GM12878 (cell line): Measurements from ENCODE around the gene ZNF248. TPM values are rescaled to one million over a fixed set of nuclear protein-coding genes. Genes with fewer than 3 reads are reported as not detected.

Experiments
- ATAC-seq: fragments of 200-7000 bp; cut with Tn5 transposase; 3 replicates; pipeline ENCODE4 v1.9.1; 2020; ENCODE audit warnings: mild to moderate bottlenecking, moderate library complexity
- BruUV-seq: library from RNA; stranded (reverse); fragments of 400-500 nt; replicated peaks from 2 replicates; lab custom pipeline; 2021; lab: Mats Ljungman, UMichigan
- CTCF ChIA-PET: fragments of 300-600 bp; sonication (Branson Sonifier 250); formaldehyde crosslinking; extraction: SDS; loops from one replicate; lab custom pipeline; 2021; ENCODE audit warnings: inconsistent platforms; lab: Yijun Ruan, JAX
- POLR2A ChIA-PET: fragments of 350-600 bp; formaldehyde crosslinking; extraction: SDS; loops from one replicate; lab custom pipeline; 2021; ENCODE audit warnings: inconsistent platforms; lab: Charles Lee
- RAD21 ChIA-PET: fragments of 300-600 bp; sonication (Branson Sonifier 250); formaldehyde crosslinking; loops from one replicate; lab custom pipeline; 2023; ENCODE audit warnings: antibody characterized with exemption; ENCODE audit not compliant: unreplicated experiment; lab: Charles Lee
- SMC1A ChIA-PET: fragments of 300-600 bp; sonication (Branson Sonifier 250); formaldehyde crosslinking; loops from one replicate; lab custom pipeline; 2023; ENCODE audit not compliant: unreplicated experiment, uncharacterized antibody; lab: Charles Lee
- DNase-seq: peaks from one replicate; pipeline ENCODE4 v3.0.0-alpha.2; 2011; ENCODE audit warnings: low read depth, low spot score
- FAIRE-seq: peaks from 3 replicates; lab custom pipeline; 2011; peaks lifted over from hg19 to GRCh38; lab: Jason Lieb, UNC
- H2AFZ ChIP-seq: 2 replicates; pipeline ENCODE4 v1.6.0; 2011; ENCODE audit warnings: low read depth, low read length, control low read depth; ENCODE audit not compliant: control insufficient read depth
- H3K27ac ChIP-seq: 2 replicates; pipeline ENCODE4 v1.5.1; 2011; ENCODE audit warnings: control low read depth; ENCODE audit not compliant: control insufficient read depth, insufficient read depth
- H3K27me3 ChIP-seq, 2 experiments: replicated peaks in 1 of 2; 2 replicates each; pipeline versions ENCODE4 v1.6.0 to v1.6.1; 2011; ENCODE audit warnings: low read length in 1 of 2; ENCODE audit not compliant: control insufficient read depth in 2 of 2, insufficient read depth in 2 of 2
- H3K36me3 ChIP-seq, 2 experiments: 2 replicates each; pipeline ENCODE4 v1.5.1; 2011; ENCODE audit warnings: low read length in 1 of 2; ENCODE audit not compliant: control insufficient read depth in 2 of 2, insufficient read depth in 2 of 2
- H3K4me1 ChIP-seq: 2 replicates; pipeline ENCODE4 v1.6.1; 2011; ENCODE audit warnings: mild to moderate bottlenecking, low read length, moderate library complexity, mixed read lengths; ENCODE audit not compliant: control insufficient read depth, insufficient read depth
- H3K4me2 ChIP-seq: 2 replicates; pipeline ENCODE4 v1.6.0; 2011; ENCODE audit warnings: control low read depth; ENCODE audit not compliant: control insufficient read depth, insufficient read depth
- H3K4me3 ChIP-seq: fragments of 200-600 bp; sonication (generic); 2 replicates; pipeline ENCODE4 v1.5.1; 2016
- H3K79me2 ChIP-seq: 2 replicates; pipeline ENCODE4 v1.6.0; 2011; ENCODE audit warnings: low read length; ENCODE audit not compliant: control insufficient read depth, insufficient read depth
- H3K9ac ChIP-seq: 2 replicates; pipeline ENCODE4 v1.8.0; 2011; ENCODE audit warnings: low read length, control low read depth, mixed read lengths; ENCODE audit not compliant: control insufficient read depth, insufficient read depth
- H3K9me3 ChIP-seq: replicated peaks from 3 replicates; pipeline ENCODE4 v1.5.1; 2011; ENCODE audit warnings: mild to moderate bottlenecking, low read length; ENCODE audit not compliant: control insufficient read depth, insufficient read depth
- H4K20me1 ChIP-seq: 2 replicates; pipeline ENCODE4 v1.6.0; 2011; ENCODE audit not compliant: control insufficient read depth, insufficient read depth
- BCL11A ChIP-seq: IDR thresholded peaks from 2 replicates; pipeline ENCODE4 v1.6.1; 2011; ENCODE audit warnings: low read depth, low read length
- EGR1 ChIP-seq, 2 experiments: IDR thresholded peaks; 1 replicate in 1 of 2; 2 replicates in 1 of 2; pipeline ENCODE4 v1.6.1; 2011 to 2012; ENCODE audit warnings: low read depth in 2 of 2, low read length in 2 of 2, borderline replicate concordance in 1 of 2, mild to moderate bottlenecking in 1 of 2, moderate library complexity in 1 of 2
- JUND ChIP-seq: IDR thresholded peaks from 2 replicates; pipeline ENCODE4 v1.6.1; 2012; ENCODE audit warnings: low read depth, mild to moderate bottlenecking, low read length, improper control_type of control experiment, moderate library complexity
- LARP7 ChIP-seq: fragments of 450-650 bp; IDR thresholded peaks from 2 replicates; pipeline ENCODE4 v1.6.1; 2017; ENCODE audit warnings: mild to moderate bottlenecking
- POLR2A ChIP-seq: IDR thresholded peaks from 2 replicates; pipeline ENCODE4 v1.6.1; 2011; ENCODE audit warnings: low read depth, mild to moderate bottlenecking, low read length
- TCF12 ChIP-seq: IDR thresholded peaks from 2 replicates; pipeline ENCODE4 v1.6.1; 2011; ENCODE audit warnings: low read depth, mild to moderate bottlenecking, low read length
- TCF3 ChIP-seq: IDR thresholded peaks from 2 replicates; pipeline ENCODE4 v1.6.1; 2012; ENCODE audit warnings: low read depth, mild to moderate bottlenecking, low read length, borderline replicate concordance; ENCODE audit not compliant: insufficient read depth
- WGBS: methylation state at CpG from one replicate; pipeline ENCODE4 v1.1.6; 2016; ENCODE audit warnings: low lambda C conversion rate; ENCODE audit not compliant: insufficient replicate concordance, insufficient coverage; ENCODE audit errors: missing lambda C conversion rate; 5-methylcytosine and 5-hydroxymethylcytosine counted together
- in situ Hi-C: fragments of 300-500 bp; cut with MboI; formaldehyde crosslinking; loops from 9 replicates; pipeline ENCODE4 v1.14.3; 2018; ENCODE audit warnings: mixed read lengths
- intact Hi-C: fragments of 100-400 bp; cut with micrococcal nuclease; formaldehyde crosslinking; loops from one replicate; pipeline ENCODE4 v1.14.2; 2022; ENCODE audit not compliant: unreplicated experiment
- polyA plus RNA-seq, 11 experiments: library from polyadenylated mRNA; depleted of rRNA in 4 of 11; unstranded in 6 of 11; stranded (reverse) in 5 of 11; fragments of >200 nt; fragmentation: Nextera tagmentation in 4 of 11; fragmentation: Illumina TruSeq in 1 of 11; extraction: Ambion mirVana in 4 of 11; extraction: Trizol in 1 of 11; gene quantifications; 1 replicate in 1 of 11; 2 replicates in 10 of 11; pipeline versions ENCODE4 v1.2.1 to v1.2.3, GENCODE V29; 2011 to 2016; ENCODE audit warnings: inconsistent platforms in 2 of 11, missing spikeins in 2 of 11, low read depth in 1 of 11
- total RNA-seq, 4 experiments: library from RNA; depleted of rRNA in 3 of 4; stranded (reverse); fragments of >200 nt in 3 of 4; fragmentation: Illumina TruSeq in 1 of 4; extraction: Trizol in 1 of 4; gene quantifications; 2 replicates each; pipeline versions ENCODE4 v1.2.1 to v1.2.3, GENCODE V29; 2013 to 2021
- TF ChIP-seq, protein P1 (sequence below): fragments of 450-650 bp; IDR thresholded peaks from 2 replicates; pipeline ENCODE4 v1.6.1; 2016; ENCODE audit warnings: mild to moderate bottlenecking

ZNF248 gene
- total and polyA plus RNA-seq, 10 of the 15 experiments (the other 5 are each of a cell fraction or from before 2014, with no cell fraction given) = 2.0 to 16.3 (median 8.9) TPM

DNA sequence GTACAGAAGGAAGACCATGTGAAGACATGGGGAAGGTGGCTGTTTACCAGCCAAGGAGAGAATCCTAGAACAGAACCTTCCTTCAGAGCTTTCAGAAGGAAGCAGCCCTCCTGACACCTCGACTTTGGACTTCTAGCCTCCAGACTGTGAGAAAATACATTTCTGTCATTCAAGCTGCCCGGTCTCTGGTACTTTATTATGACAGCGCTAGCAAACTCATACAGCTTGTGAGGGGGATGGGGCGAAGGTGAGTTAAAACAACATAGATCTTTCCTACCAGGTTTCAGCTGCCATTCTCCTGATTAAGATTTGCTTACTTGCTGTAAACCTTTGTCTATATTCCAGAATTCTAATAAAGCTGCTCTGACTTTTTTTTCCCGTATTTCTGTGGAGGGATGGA, 14.9 kb upstream of the ZNF248 start:
- TF ChIP-seq, protein P1, sequence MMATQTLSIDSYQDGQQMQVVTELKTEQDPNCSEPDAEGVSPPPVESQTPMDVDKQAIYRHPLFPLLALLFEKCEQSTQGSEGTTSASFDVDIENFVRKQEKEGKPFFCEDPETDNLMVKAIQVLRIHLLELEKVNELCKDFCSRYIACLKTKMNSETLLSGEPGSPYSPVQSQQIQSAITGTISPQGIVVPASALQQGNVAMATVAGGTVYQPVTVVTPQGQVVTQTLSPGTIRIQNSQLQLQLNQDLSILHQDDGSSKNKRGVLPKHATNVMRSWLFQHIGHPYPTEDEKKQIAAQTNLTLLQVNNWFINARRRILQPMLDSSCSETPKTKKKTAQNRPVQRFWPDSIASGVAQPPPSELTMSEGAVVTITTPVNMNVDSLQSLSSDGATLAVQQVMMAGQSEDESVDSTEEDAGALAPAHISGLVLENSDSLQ = no peak
- TF ChIP-seq TCF3 = no peak
- no peak for TF ChIP-seq POLR2A
- no peak for TF ChIP-seq LARP7
- TF ChIP-seq TCF12 = no peak
- no peak for TF ChIP-seq JUND
- TF ChIP-seq EGR1 (IDR thresholded peaks at IDR 0.05; ENCODE audit: borderline replicate concordance in 1 of 2, low read depth in 2 of 2, low read length in 2 of 2) = no peak
- TF ChIP-seq BCL11A = no peak
- no peaks in the 10 kb centered on the region for H3K9me3 ChIP-seq
- no peaks in the 10 kb centered on the region for H3K4me1 ChIP-seq
- no peak for FAIRE-seq
- ChIA-PET POLR2A (no interaction called here), SMC1A (no interaction called here), RAD21 (no interaction called here), CTCF (no interaction called here)
- no peak overlapping the region for H3K4me3 ChIP-seq
- H3K27ac ChIP-seq = no peak overlapping the region
- H3K79me2 ChIP-seq = no peaks in the 10 kb centered on the region
- no TSS peak for BruUV-seq
- no peaks in the 10 kb centered on the region for H4K20me1 ChIP-seq
- WGBS = 57% methylated on average over 5 of the region's 5 CpGs
- no peak overlapping the region for H3K4me2 ChIP-seq
- intact Hi-C loops = no loop called here
- DNase-seq = no peak
- in situ Hi-C loops = no loop called here
- no peaks in the 10 kb centered on the region for H3K27me3 ChIP-seq
- H2AFZ ChIP-seq = no peak overlapping the region
- H3K36me3 ChIP-seq = no peaks in the 10 kb centered on the region
- ATAC-seq = no peak
- H3K9ac ChIP-seq = no peak overlapping the region
